ENCODE data around the gene ADRA2B. TPM values are rescaled to one million over a fixed set of nuclear protein-coding genes. Genes with fewer than 3 reads are reported as not detected.

The ADRA2B gene
- total RNA-seq, 2 donors from 2014 or later = under 0.01 to 0.26 TPM

DNA sequence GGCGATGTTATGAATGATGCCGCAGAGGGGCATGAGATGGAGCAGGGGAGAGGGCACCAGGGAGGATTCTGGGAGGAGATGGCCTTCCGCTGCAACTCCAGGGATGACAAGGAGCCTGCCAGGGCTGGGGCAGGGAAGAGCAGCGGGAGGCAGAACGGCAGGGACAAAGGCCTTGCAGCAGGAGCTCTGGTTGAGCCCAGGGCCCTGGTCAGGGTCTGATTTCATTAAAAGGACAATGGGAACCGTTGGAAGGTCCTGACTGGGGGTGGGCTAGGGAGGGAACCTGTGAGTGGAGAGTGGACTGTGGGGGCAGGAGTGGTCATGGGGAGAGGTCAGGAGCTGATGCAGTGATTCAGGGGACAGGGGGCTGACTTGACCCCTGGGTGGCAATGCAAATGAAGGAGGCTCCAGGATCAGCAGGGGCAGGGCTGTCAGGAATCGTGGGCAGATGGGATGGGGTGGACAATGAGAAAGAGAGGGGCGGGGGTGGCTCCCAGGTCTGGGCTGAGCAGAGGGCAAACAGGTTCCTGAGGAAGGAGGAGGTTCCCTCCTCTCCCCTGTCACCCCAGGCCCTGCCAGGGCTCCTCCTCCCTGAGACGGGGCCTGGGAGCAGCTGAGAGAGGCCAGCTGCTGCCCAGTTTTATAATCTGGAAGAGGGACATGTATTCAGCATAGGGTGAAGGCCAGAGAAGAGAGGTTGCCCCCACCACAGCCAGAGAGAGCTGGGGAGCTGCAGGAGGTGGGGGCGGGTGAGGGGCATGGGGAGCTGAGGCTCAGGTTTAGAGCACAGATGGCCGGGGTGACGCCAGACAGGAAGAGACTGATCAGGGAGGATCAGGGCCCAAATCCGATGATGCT is 36.2 kb upstream of the ADRA2B start:
- H3K4me3 ChIP-seq = no peak overlapping the region
- no peak for TF ChIP-seq POLR2A (IDR thresholded peaks at IDR 0.05)
- TF ChIP-seq, protein P1, sequence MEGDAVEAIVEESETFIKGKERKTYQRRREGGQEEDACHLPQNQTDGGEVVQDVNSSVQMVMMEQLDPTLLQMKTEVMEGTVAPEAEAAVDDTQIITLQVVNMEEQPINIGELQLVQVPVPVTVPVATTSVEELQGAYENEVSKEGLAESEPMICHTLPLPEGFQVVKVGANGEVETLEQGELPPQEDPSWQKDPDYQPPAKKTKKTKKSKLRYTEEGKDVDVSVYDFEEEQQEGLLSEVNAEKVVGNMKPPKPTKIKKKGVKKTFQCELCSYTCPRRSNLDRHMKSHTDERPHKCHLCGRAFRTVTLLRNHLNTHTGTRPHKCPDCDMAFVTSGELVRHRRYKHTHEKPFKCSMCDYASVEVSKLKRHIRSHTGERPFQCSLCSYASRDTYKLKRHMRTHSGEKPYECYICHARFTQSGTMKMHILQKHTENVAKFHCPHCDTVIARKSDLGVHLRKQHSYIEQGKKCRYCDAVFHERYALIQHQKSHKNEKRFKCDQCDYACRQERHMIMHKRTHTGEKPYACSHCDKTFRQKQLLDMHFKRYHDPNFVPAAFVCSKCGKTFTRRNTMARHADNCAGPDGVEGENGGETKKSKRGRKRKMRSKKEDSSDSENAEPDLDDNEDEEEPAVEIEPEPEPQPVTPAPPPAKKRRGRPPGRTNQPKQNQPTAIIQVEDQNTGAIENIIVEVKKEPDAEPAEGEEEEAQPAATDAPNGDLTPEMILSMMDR (IDR thresholded peaks at IDR 0.05) = no peak
- intact Hi-C loops (cut with DNase I) = no loop called here
- no peak overlapping the region for H3K27ac ChIP-seq
- peaks cover 3% of the 10 kb centered on the region for H3K4me1 ChIP-seq
- ATAC-seq = no peak
- H3K27me3 ChIP-seq = no peaks in the 10 kb centered on the region
- no peaks in the 10 kb centered on the region for H3K36me3 ChIP-seq (replicated peaks in 1 of 2; ENCODE audit: insufficient read depth in 1 of 2, low read depth in 2 of 2)
- 68 to 79% methylated on average over 13 of the region's 13 CpGs for WGBS, 2 donors
- H3K9me3 ChIP-seq = no peaks in the 10 kb centered on the region
- peak in 3 of 4 donors; percentile 39 to 58 (median 45) for DNase-seq

DNA sequence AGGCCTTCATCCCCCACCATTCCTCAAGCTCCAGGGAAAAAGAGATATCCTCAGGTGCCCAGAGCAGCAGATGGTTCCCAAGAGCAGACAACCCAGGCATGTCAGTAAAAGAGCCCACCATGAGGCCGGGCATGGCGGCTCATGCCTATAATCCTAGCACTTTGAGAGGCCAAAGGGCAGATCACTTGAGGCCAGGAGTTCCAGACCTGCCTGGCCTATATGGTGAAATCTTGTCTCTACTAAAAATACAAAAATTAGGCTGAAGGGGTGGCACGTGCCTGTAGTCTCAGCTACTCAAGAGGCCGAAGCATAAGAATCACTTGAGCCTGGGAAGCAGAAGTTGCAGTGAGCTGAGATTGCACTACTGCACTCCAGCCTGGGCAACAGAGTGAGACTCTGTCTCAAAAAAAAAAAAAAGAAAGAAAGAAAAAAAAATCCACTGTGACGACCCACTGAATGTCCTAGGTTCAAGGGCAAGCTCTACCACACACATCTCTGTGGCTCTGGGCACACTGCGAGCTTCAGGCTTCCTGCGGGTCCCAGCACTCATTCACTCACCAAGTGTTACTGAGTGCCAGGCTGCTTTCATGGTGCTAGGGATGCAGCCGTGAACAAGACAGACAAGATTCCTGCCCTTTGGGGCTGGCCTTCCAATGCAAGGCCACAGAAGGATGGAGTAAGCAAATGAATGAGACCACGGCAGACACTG is 35.4 kb upstream of the ADRA2B start:
- peaks cover 3% of the 10 kb centered on the region for H3K4me1 ChIP-seq
- ATAC-seq = no peak
- TF ChIP-seq POLR2A (IDR thresholded peaks at IDR 0.05) = no peak
- TF ChIP-seq, protein P1 (IDR thresholded peaks at IDR 0.05) = no peak
- WGBS, 2 donors = 84 to 85% methylated on average over 7 to 9 of the region's 9 CpGs
- no peak overlapping the region for H3K4me3 ChIP-seq
- H3K27me3 ChIP-seq = no peaks in the 10 kb centered on the region
- no peaks in the 10 kb centered on the region for H3K9me3 ChIP-seq
- H3K27ac ChIP-seq = no peak overlapping the region
- intact Hi-C loops (cut with DNase I) = no loop called here
- DNase-seq = no peak
- no peaks in the 10 kb centered on the region for H3K36me3 ChIP-seq (replicated peaks in 1 of 2; ENCODE audit: insufficient read depth in 1 of 2, low read depth in 2 of 2)

DNA sequence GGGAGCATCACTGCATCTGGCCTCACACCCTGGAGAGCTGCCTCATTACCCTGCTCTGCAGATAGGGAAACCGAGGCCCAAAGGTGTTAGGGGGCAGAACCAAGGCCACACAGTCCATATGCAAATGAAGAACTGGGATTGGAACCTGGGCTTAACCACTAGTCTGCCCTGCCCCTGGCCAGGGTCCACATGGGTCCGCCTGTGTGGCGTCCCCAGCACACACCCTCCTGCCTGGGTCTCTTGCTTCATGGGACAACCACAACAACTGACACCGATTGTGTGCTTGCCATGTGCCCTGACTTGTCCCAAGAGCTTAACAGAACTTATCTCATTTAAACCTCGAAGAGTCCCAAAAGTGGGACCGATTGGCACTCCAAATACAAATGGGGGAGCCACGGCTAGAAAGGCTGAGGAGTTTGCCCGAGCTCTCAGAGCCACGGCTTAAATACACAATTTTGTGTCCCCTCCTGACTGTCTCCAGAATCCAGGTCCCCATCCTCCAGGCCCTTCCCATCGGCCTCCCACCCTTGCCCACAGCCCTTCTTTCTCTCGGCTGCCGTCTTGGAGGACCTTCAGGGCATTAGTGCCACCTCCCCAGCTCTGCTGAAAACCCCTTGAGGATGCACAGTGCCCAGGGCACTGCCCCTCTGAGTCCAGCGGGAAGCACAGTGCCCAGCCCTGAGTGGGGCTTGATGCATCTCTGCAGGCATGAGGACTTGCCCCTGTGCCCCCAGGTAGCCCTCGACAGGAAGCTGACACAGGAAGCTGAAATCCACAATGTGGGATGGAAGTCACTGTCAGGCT is 34.6 kb upstream of the ADRA2B start:
- Histone ChIP-seq H3K4me1 (peaks cover 3% of the 10 kb centered on the region), H3K36me3 (replicated peaks in 1 of 2; ENCODE audit: insufficient read depth in 1 of 2, low read depth in 2 of 2) (no peaks in the 10 kb centered on the region), H3K27me3 (no peaks in the 10 kb centered on the region), H3K4me3 (no peak overlapping the region), H3K9me3 (no peaks in the 10 kb centered on the region), H3K27ac (no peak overlapping the region)
- DNase-seq (no peak), ATAC-seq (no peak)
- 83 to 86% methylated on average over 11 to 14 of the region's 14 CpGs for WGBS, 2 donors
- TF ChIP-seq, protein P1 (IDR thresholded peaks at IDR 0.05) = no peak
- TF ChIP-seq POLR2A (IDR thresholded peaks at IDR 0.05) = no peak
- intact Hi-C loops (cut with DNase I) = no loop called here

DNA sequence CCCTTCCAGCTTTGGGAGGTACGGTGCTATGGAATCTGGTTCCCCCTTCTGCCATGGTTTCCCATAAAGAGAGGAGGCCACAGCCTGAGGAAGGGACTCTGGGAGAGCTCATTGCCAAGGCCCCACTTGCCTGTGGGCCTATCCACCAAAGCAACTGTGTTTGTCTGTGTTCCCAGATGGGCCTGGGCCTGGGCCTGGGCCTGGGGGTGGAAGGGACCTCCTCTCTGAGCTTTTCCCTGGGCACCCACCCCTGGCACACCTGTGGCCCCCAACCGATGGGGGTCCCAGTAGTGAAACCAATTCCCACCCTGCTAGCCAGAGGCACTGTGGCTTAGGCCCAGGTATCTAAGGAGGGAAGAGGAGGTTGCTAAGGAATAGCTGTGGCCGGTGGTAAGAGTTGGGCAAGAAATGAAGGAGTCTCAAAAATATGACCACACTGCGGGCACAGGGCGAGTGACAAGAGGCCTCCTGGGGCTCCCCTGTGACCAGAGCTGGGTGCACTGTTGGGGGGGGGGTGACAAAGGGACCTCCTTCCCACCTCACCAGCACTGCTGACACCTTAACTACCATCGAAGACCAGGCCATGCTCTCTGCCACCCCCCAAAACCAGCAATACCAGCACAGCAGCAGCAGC is 33.8 kb upstream of the ADRA2B start:
- DNase-seq (no peak), ATAC-seq (no peak)
- H3K9me3 ChIP-seq = no peaks in the 10 kb centered on the region
- no peak overlapping the region for H3K4me3 ChIP-seq
- H3K27me3 ChIP-seq = no peaks in the 10 kb centered on the region
- H3K27ac ChIP-seq = no peak overlapping the region
- TF ChIP-seq, protein P1 (IDR thresholded peaks at IDR 0.05) = no peak
- no peak for TF ChIP-seq POLR2A (IDR thresholded peaks at IDR 0.05)
- no peaks in the 10 kb centered on the region for H3K36me3 ChIP-seq (replicated peaks in 1 of 2; ENCODE audit: insufficient read depth in 1 of 2, low read depth in 2 of 2)
- H3K4me1 ChIP-seq = peaks cover 11% of the 10 kb centered on the region
- 82 to 83% methylated on average over 6 of the region's 6 CpGs for WGBS, 2 donors
- intact Hi-C loops (cut with DNase I) = no loop called here

All from body of pancreas (tissue), 4 donors.